Measurements from ENCODE around the gene NOS1AP.
"Not testable (repeated sequence)": the region's sequence is repeated elsewhere in the genome, so short reads cannot be mapped to it uniquely, and the experiment has no call there.

The NOS1AP gene

GRCh38 chr1:162197615-162198421, 128.3 kb downstream of the NOS1AP start:
- DNase-seq, result no peak

DNA sequence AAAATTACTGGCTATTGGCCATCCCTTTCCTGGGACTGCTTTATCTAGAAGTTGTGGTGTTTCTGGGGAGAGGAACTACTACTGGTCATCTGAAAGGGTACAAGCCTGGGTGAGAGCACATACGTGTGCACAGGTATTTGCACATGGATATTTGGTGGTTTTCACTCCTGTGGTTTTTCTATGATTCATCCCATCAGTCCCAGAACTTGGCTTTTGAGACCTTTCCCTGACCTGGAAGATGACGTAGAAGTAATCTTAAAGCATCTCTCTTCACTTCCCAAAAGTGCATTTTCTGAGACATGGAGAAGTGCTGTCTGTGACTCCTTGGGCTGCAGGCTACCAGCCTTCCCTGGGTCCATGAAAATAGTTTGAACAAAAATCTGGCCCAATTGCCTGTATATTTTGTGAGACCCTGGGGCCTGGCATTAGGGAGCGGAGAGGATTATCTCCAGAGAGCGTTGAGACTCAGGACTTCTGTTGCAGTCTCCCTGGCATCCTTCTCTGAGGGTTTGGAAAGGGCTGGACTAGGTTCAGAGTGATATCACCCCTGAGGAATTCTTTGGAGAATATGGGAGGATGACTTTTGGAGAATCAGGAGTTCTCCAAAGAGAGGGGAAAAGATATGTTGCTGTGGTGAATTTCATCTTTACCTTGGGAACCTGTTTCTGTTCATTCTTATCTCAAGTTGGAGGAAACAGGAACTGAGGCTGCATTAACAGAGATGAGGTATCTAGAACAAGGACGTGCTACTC, 130.8 kb downstream of the NOS1AP start:
- no peak for DNase-seq

GRCh38 chr1:162201062-162201461, 131.6 kb downstream of the NOS1AP start:
- DNase-seq, result not testable (repeated sequence)

- no peak for DNase-seq
Measured at GRCh38 chr1:162204129-162204822, 134.8 kb downstream of the NOS1AP start.

GRCh38 chr1:162204823-162205155, 135.3 kb downstream of the NOS1AP start:
- no peak for DNase-seq

DNA sequence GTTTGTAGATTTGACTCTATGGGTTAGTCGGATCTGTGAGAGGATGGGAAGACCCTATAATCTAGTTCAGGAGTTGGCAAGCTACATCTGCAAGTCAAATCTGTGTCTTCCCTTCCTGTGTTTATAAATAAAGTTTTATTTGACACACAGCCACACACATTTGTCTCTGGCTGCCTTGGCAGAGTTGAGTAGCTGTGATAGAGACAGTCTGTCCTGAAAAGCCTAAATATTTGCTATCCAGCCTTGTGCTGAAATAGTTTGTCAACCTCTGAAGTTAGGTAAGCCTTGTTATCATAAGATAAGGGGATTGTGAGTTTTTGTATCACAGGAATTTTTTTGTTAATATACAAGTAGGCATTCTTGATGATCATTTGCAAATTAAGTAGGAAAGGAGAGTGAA, 136.8 kb downstream of the NOS1AP start:
- DNase-seq, result no peak

GRCh38 chr1:162206749-162207635, 137.5 kb downstream of the NOS1AP start:
- DNase-seq, result no peak

DNA sequence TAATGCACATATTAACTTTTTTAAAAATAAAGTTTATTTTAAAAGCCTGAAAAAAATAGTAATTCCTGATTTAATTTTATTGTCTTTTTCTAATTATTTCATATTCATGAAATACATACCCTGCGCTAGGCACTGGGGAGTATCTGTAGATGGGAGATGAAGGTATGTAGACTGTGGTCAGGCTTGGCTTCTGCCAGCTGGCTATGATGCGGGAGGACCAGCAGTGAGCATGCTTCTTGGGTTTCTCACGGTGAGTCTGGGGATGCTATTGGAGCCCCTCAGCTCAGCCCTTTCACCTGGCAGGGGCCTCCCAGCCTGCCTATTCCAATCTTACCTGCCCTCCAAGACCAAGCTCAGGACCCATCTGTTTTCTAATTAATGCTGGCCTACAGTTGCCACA, 138.4 kb downstream of the NOS1AP start:
- DNase-seq, result no peak

DNA sequence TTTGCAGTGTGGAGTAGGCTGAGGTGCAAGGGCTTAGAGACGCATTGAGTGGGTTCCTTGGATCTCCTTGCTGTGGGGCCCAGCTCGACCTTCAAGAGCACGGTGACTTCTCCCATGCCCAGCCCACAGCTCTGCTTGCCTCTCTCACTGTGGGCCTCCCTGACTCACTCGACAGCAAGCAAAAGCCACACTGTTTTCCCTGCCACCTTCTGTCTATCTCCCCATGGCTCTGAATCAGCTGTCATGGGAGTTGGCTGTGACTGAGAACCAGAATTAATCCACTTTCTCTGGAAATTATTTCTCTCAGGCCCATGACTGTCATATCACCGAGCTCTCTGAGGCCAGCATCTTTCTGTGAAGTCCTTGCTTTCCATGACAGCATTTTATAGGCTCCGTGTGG, 140.7 kb downstream of the NOS1AP start:
- no peak for DNase-seq

DNA sequence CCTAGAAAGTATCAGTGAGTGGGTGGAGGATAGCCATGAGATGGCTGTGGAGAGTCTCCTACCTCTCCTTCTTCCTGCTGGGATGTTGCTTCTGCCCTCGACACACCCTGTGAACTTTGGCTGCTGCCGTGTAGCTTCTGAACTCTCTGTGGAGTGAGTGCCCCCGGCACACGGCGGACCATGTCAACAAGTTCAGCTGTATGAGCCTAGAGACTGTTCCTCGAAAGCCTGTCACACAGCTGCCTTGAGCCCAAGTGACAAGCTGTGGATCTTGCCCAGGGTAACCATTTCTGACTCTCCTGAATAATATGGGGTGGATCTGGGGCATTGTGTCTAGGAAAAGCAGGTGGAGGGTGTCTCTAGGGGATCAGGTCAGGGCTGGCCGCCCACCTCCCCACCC, 143.2 kb downstream of the NOS1AP start:
- no peak for DNase-seq

GRCh38 chr1:162213281-162213912, 143.9 kb downstream of the NOS1AP start:
- DNase-seq, result no peak

GRCh38 chr1:162214202-162214601, 144.7 kb downstream of the NOS1AP start:
- DNase-seq, result no peak

GRCh38 chr1:162215902-162216301, 146.4 kb downstream of the NOS1AP start:
- no peak for DNase-seq

DNA sequence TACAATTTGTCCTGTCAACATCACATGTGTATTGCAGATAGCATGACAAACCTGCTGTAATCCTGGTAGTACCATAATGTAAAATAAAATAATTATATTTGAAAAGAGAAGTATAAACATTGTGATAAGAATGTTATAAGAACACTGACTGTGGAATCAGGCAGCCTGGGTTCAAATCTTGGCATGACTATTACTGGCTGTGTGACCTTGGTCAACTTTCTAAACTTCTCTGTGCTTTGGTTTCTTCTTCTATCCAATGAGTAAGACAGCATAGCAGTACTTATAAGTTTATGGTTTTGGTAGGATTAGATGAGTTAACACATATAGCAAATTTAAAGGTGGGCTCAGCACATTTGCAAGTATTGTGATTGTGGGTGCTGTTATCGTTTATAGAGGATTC, 147.1 kb downstream of the NOS1AP start:
- DNase-seq, result no peak

DNA sequence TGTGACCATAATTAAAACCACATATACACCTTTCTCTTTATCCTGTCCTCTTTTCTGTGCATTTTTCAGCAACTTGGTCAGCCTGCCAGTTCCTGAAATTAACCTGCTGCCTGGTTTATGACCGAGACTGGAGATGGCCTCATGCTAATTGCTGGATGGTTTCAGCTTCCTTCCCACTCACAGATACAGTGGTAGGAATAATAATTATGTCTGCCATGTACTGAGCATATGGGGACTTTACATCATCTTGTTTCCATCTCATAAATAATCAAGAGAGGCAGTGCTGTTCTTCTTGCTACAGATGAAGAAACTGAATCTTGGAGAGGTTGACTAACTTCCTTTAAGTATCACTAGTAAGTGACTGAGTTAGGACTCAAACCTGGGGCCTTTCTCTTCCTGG, 148.2 kb downstream of the NOS1AP start:
- DNase-seq, result no peak

DNA sequence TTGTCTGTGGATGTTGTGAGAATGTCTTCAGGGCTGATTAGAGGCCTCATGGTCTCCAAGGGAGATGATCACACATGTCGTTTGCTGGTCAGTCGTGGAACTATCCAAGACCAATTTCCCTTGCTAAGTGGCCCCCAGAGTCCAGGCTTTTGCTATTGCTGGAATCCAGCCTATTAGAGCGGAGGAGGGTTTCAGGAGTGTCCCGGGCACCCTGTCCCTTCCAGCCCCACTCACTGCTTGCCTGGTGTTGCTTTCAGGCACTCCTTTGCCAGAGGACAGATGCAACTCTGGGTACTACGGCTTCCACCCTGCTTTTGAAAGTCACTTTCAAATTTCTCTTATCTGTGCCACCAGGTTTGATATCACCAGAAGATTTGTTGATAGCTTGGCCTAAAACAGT, 149.1 kb downstream of the NOS1AP start:
- no peak for DNase-seq

DNA sequence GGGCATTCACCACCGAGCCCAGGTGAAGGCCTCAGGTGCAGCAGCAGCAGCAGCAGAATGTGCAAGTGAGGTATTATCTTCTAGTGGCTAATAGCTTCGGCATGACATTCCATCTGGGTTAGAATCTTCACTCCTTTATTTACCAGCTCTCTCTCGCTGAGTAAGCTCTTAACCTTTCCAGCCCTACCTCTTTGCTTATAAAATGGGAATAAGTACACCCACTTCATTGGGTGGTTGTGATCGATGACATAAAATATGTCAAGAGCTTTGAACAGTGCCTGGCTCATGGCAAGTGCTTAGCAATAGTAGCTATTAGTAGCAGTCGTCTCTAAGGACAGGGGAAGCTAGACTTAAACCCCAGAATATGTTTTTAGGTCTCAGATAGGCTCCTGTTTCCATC, 149.5 kb downstream of the NOS1AP start:
- DNase-seq, result no peak

DNA sequence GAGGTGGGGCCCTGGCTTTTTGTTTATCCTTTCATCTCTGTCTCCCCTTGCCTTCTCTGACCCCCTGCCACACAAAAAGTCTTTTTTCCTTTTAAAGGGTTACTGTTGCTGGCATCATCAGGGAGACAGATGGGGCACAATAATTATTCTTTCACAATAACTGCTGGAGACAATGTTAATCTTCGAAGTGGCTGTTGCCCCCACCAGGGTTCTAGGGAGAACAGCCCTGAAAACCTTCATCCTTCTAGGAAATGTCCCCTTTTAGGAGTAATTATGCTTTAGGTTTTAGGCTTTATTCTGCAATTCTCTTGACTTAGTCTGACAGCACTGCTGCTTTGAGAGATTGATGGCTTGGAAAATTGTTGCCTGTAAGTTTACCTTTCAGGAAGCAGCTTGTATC, 150.0 kb downstream of the NOS1AP start:
- DNase-seq, result no peak

GRCh38 chr1:162220009-162220539, 150.6 kb downstream of the NOS1AP start:
- no peak for DNase-seq

DNA sequence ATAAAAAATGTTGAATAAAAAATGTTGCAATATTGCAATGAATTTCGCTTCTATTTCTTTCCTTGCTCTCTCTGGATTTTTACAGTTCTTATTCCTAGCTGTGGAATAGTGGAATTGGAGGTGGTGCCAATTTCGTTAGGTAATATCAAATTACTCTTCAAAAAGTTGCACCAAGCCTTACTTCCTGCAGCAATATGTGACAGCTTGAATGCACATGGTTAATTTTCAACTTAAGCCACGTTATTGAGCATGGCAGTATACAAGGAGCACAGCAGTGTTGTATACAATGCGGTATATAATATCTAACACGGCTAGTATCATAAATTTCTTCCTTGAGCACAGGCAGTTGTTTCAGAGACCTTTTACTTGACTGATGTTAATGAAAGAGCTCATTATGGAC, 152.5 kb downstream of the NOS1AP start:
- no peak for DNase-seq

GRCh38 chr1:162222730-162223129, 153.2 kb downstream of the NOS1AP start:
- DNase-seq, result no peak

GRCh38 chr1:162223488-162223887, 154.0 kb downstream of the NOS1AP start:
- DNase-seq, result no peak
